Measurements from ENCODE around the gene AMIGO1.

- TF ChIP-seq CTCF (conservative IDR thresholded peaks at IDR 0.05; ENCODE audit: low read length) (no peak), EZH2phosphoT487 (IDR thresholded peaks at IDR 0.05; ENCODE audit: borderline replicate concordance) (no peak)
These were observed 34.3 kb downstream of the AMIGO1 start for GRCh38 chr1:109475261-109475660.

Data from Loucy (cell line).